NK-92 (cell line): ENCODE measurements around the gene PKLR.
"Not testable (repeated sequence)": the region's sequence is repeated elsewhere in the genome, so short reads cannot be mapped to it uniquely, and the experiment has no call there.

ENCODE experiments used
- DNase-seq: peaks from one replicate; lab custom pipeline; 2025; ENCODE audit not compliant: unreplicated experiment; lab: John Stamatoyannopoulos, UW

PKLR gene

DNA sequence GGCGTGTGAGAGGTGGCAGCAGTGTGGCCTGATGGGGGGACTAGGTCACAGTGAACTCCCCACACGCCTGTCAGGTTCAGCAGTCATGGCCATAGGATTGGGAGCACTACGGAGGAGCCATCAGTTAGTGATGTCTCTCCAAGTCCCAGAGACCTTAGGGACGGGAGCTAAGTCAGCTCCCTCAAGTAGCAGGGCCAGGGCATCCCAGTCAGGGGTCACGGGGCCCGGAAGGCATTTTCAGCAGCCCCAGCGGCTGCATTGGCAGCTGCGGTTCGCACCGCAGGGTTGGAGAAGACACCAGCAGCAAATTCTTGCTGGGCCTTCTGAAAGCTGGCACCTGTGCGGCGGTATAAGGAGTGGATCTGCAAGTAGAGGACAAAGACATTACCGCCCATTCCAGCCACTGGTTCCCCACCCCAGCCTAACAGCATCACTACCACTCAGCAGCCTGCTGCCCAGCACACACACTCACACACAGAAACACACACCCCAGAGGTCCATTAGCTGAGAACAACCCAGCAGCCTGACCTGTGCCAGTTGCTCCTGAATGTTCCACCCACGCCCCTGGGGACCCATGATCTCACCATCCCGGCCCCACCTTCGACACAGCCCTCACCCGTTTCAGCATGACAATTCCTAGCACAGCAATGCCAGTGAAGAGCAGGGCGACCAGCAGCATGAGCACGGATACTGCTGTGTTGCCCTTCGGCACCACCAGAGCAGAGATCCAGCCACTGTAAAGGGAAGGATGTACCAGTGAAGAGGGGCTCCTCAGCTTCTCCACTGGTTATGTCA lies 45.0 kb downstream of the PKLR start:
- DNase-seq = no peak

- no peak for DNase-seq
Observed at GRCh38 chr1:155255243-155256007, 45.8 kb downstream of the PKLR start, which contains the start of gene ENTREP3. ENTREP3 (minus strand) TSS chr1:155255483; CDS start chr1:155254877, 606 bp downstream.

- no peak for DNase-seq
Observed at GRCh38 chr1:155254714-155255242, 46.5 kb downstream of the PKLR start.

GRCh38 chr1:155254228-155254713 lies 47.0 kb downstream of the PKLR start:
- DNase-seq = no peak

DNA sequence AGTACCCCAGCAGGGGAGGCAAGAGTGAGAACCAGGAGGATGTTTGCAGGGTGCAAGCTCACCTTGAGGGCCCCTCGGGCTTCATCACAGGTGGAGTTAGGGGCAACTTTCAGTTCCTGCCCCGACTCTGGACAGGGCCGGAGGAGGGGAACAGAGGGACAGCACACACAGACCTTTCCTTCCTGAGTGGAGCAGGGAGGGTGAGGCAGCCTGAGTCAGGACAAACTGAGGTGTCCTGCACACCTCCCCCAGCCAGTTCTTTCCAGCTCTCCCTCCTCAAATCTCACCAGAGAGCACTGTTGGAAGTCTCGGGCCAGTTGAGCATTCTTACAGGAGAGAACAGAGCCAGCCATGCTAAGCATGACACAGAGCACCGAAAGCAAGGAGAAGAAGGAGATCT lies 47.4 kb downstream of the PKLR start:
- no peak for DNase-seq

- DNase-seq = no peak
Observed at GRCh38 chr1:155253208-155253607, 48.0 kb downstream of the PKLR start.

DNA sequence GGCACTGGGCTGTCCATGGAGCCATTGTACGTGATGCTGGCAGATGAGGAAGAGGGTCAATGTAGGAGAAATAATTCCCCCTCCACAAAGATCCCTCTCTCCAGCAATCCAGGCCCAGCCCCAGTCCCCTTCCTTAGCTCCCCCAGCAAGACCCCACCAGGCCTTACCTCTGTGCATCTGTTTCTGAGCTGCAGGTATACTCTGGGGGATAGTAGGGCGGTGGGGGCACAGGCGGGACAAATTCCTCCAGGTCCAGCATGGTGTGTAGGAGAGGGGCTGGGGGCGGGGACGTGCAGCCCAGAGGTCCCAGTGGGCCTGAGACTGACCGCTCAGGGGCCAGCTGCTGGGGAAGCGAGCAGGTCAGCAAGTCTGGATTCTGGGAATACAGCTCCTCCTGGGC lies 49.7 kb downstream of the PKLR start:
- no peak for DNase-seq

DNA sequence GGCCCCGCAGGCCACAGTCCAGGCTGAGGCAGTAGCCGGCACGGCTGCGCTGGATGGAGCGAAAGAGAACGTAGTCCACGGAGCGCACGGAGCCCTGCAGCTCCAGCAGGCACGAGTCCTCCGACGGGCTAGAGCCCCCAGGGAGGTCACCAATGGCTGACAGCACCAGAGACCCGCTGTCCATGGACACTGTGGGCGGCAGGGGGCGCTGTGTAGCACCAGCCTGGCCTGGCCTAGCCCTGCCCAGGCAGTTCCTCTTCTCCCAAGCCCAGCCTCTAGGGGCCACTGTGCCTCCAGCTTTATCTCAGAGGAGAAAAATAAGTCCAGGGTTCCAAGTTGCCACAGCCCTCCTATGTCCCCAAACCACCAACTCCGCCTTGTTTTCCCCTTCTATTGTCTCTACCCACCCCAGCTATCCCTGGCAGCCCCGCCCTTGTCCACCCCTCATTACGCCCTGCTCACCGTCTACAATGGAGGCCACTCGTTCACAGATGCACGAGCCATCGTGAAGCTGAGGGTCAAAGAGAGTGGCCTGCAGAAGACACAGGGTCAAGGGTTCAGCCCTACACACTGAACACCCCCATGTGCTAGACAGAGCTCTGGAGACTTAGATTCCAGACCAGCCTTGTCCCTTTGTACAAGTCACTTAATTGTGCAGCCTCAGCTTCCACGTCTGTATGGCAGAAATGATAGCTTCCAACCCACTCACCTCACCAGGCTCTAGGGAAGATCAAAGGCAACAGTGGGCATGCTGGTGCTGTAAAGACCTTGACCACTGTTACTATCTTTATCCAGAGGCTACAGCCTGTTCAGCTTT lies 50.4 kb downstream of the PKLR start:
- DNase-seq = peak; percentile 82

GRCh38 chr1:155250246-155250632 lies 51.0 kb downstream of the PKLR start:
- no peak for DNase-seq

DNA sequence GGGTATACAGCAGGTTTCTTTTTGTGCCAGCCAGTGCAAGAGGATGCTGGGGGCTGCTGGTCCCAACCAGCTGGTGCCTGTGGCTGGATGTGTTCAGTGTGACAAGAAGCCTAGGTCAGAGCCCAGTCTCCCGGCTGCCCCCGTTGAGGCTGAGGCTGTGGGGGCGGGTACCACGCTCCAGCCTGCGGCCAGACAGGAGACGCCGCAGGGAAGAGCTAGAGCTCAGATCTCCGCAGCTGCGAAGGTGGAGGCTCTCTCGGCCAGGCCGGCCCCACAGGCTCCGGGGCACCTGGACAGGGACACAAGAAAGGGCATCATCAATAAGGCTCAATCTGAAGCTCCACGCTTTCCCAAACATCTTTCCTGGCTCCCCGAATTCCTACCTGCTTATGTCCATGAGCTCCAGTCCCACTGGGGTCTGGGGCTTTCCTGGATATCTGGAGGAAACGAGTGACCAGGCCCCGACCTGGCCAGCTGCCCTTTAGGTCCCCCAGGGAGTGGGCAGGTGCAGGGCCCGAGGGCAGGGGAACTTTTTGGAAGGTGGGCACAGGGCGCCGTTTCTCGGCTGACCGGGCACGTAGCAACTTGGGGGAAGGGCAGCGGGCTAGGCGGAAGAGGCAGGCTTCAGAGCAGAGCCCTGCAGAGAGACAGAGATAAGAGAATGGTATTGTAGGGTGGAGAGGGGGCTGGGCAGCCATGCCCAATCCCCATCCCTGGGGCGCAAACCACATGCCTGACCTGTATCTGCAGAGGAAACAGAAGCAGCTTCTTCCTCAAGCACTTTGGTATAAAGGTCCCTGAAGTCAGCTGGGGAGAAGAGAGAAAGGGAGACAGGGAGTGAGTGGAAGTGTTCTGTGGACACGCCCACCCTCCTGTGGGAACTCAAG lies 53.3 kb downstream of the PKLR start:
- no peak for DNase-seq

- DNase-seq = not testable (repeated sequence)
Observed at GRCh38 chr1:155246796-155247195, 54.4 kb downstream of the PKLR start.

DNA sequence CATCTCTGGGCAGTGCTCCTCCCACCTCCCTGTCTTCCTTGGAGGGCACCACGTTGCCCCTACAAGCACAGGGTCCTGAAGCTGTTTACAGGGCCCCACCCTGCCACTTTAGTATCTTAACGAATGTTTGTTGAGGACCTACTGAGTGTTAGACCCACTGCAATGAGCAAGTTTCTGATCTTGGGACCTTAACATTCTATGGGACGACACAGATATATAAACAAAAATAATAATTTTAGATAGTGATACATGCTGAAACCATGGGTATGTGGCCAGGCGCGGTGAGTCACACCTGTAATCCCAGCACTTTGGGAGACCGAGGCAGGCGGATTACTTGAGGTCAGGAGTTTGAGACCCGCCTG lies 56.1 kb downstream of the PKLR start:
- DNase-seq = no peak

DNA sequence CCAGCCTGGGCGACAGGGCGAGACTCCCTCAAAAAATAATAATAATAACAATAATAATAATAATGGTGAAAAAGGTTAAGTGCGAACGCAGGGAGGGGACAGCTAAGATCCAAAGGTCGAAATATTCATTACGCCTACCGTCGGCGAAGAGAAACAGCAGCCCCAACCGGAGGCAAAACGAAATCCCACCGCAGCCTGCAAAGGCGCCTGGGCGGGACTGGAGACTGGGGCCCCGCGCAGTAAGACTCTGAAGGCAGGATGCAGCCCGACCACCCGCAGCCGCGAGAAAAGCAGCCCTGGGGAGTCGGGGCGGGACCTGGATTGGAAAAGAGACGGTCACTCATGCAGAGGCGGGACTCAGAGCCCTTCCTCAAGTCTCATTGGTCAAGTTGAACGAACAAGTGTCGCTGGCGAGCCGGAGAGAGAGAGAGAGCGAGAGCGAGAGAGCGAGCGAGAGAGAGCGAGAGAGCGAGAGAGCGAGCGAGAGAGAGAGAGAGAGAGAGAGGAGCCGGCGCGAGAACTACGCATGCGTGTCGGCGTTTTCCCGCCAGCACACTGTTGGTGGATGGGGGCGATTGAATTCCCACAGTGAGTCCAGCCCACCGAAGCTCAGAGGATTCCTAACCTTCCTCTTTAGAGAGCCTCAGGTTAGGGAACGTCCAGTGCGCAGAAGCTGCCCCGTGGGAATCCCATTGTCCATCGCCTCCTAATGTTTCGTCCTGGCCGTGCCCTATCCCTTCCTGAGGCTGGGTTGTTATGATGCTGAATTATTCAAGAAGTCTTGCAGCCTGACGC lies 56.7 kb downstream of the PKLR start:
- peak; percentile 77 for DNase-seq

DNA sequence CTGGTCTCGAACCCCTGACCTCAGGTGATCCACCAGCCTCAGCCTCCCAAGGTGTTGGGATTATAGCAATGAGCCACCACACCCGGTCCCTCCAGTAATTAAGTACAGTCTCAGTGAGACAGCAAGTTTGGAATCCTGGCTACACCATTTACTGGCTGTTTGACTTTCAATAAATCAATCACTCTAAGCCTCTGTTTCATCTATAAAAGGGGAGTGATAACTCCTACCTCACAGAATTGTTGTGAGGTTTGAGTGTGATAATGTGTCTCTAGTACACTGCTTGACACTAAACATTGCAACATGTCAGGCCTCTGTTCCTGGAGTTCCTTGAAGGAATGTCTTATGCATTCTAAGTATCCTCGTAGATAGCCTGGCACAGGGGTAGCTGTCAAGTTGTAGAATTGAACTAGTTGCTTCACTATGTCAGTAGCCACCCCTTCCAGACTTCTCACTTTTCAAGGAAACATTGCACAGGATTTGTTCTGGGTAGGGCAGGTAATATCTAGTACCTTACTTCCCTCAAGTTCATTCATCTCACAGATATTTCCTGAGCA lies 58.4 kb downstream of the PKLR start:
- no peak for DNase-seq

DNA sequence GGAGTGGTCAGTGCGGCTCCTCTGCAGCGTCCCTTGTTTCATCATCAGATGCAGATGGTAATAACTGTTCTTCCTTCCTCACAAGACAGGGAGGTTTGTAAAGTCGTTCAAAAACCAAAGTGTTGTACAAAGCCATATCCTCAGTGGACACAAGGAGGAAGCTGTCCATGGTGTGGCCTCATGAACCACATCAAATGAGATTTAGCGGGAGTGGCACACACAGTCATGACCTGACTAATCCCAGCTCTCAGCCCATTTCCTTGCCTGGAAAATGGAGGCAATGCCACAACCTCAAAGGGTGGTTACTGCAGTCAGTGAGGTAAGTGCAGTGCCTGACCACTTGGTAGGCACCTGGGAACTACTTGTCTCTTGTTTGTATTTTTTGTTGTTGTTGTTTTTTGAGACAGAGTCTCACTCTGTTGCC lies 59.4 kb downstream of the PKLR start:
- DNase-seq = no peak

DNA sequence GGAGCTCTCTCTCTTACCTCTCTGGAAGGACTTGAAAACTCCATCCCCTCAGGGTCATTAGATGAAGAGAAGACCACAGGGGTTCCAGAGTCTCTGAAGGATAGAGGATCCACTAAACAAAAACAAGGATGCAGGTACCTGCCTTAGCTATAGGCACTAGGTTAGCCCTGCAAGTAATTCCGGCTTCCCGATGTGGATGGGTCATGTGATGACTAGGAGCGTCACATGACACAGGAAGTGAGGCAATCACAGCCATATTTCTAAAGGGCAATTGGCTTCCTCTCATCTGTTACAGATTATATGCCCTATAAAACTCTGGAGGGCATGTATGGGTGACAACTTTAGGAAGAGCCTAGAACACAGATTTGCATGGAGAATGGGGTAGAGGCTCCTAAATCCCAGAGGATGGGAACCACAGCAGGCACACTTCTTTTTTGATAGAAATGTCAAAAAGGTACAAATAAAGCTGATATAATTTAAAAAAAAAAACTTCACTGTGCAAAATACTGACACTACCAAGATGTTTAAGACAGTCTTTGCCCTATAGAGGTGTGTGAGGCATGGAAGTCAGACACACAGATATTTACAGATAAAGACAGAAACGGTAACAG lies 60.1 kb downstream of the PKLR start:
- DNase-seq = peak; percentile 25
